Panc1 (cell line): ENCODE measurements around the gene TAS2R10. TPM values are rescaled to one million over a fixed set of nuclear protein-coding genes. Genes with fewer than 3 reads are reported as not detected.

ENCODE experiments used
- ATAC-seq: fragments of 200-7000 bp; cut with Tn5 transposase; 2 replicates; pipeline ENCODE4 v1.9.1; 2020; ENCODE audit warnings: mild to moderate bottlenecking, moderate library complexity
- BruUV-seq: library from RNA; stranded (reverse); fragments of 400-500 nt; replicated peaks from 2 replicates; lab custom pipeline; 2021; lab: Mats Ljungman, UMichigan
- CTCF ChIA-PET: fragments of 300-600 bp; sonication (Branson Sonifier 250); formaldehyde crosslinking; loops from one replicate; lab custom pipeline; 2022; ENCODE audit warnings: antibody characterized with exemption; lab: Charles Lee
- POLR2A ChIA-PET: fragments of 300-600 bp; sonication (Branson Sonifier 250); formaldehyde crosslinking; loops from one replicate; lab custom pipeline; 2022; ENCODE audit warnings: antibody characterized with exemption; lab: Charles Lee
- DNase-seq: peaks from one replicate; pipeline ENCODE4 v3.0.0-alpha.2; 2010; ENCODE audit warnings: low read depth, low spot score
- H3K27ac ChIP-seq: 2 replicates; pipeline ENCODE4 v1.5.1; 2011; ENCODE audit warnings: mild to moderate bottlenecking, low read length, inconsistent platforms
- H3K27me3 ChIP-seq: fragments of 200-500 bp; sonication (Bioruptor generic); 2 replicates; pipeline ENCODE4 v1.6.0; 2014; ENCODE audit warnings: low read length, inconsistent platforms; ENCODE audit not compliant: control insufficient read depth, insufficient read depth
- H3K36me3 ChIP-seq: fragments of 200-500 bp; sonication (Bioruptor generic); 2 replicates; pipeline ENCODE4 v1.5.1; 2014; ENCODE audit warnings: inconsistent platforms, mild to moderate bottlenecking, low read length, moderate library complexity; ENCODE audit not compliant: control insufficient read depth, insufficient read depth
- H3K4me1 ChIP-seq: 2 replicates; pipeline ENCODE4 v1.5.1; 2011; ENCODE audit warnings: inconsistent platforms, mild to moderate bottlenecking, low read length, moderate library complexity; ENCODE audit not compliant: control insufficient read depth, insufficient read depth
- H3K4me3 ChIP-seq, 2 experiments: 2 replicates each; pipeline ENCODE4 v1.5.1; 2011 to 2012; ENCODE audit warnings: low read depth in 2 of 2, low read length in 2 of 2, mild to moderate bottlenecking in 2 of 2, inconsistent platforms in 1 of 2, moderate library complexity in 1 of 2
- H3K9me3 ChIP-seq: fragments of 200-500 bp; sonication (Bioruptor generic); 2 replicates; pipeline ENCODE4 v1.5.1; 2014; ENCODE audit warnings: low read depth, mild to moderate bottlenecking, inconsistent platforms, low read length, moderate library complexity; ENCODE audit not compliant: control insufficient read depth, insufficient read depth
- POLR2AphosphoS5 ChIP-seq: IDR thresholded peaks from 2 replicates; pipeline ENCODE4 v1.6.1; 2012; ENCODE audit warnings: mild to moderate bottlenecking, low read depth, low read length, moderate library complexity
- SIN3A ChIP-seq: IDR thresholded peaks from 2 replicates; pipeline ENCODE4 v1.6.1; 2012; ENCODE audit warnings: low read depth, mild to moderate bottlenecking, low read length, moderate library complexity, borderline replicate concordance; ENCODE audit not compliant: insufficient read depth
- TCF7L2 ChIP-seq: IDR thresholded peaks from 2 replicates; pipeline ENCODE4 v1.6.1; 2011; ENCODE audit warnings: mild to moderate bottlenecking, low read depth, low read length, inconsistent platforms
- in situ Hi-C: cut with HindIII; loops from 2 replicates; pipeline ENCODE4 v1.10.0; 2016; ENCODE audit warnings: low sequenced_read_pairs, low pct_unique_long_range_greater_than_20kb
- intact Hi-C: fragments of 100-400 bp; cut with micrococcal nuclease; formaldehyde crosslinking; loops from one replicate; pipeline ENCODE4 v1.10.0; 2022; ENCODE audit not compliant: unreplicated experiment
- total RNA-seq: library from RNA; stranded (reverse); gene quantifications from one replicate; pipeline ENCODE4 v1.2.1, GENCODE V29; 2021; ENCODE audit not compliant: unreplicated experiment
- TF ChIP-seq, protein P1 (sequence below), 2 experiments: IDR thresholded peaks; 2 replicates each; pipeline ENCODE4 v1.6.1; 2011 to 2012; ENCODE audit warnings: low read depth in 2 of 2, control low read depth in 1 of 2, low read length in 1 of 2, mild to moderate bottlenecking in 1 of 2, moderate library complexity in 1 of 2; ENCODE audit not compliant: insufficient read depth in 1 of 2
- TF ChIP-seq, protein P2 (sequence below): fragments of 450-650 bp; IDR thresholded peaks from 2 replicates; pipeline ENCODE4 v1.5.1; 2017; ENCODE audit warnings: mild to moderate bottlenecking

The TAS2R10 gene
- total RNA-seq, 1 experiment from 2014 or later = 0.23 TPM

DNA sequence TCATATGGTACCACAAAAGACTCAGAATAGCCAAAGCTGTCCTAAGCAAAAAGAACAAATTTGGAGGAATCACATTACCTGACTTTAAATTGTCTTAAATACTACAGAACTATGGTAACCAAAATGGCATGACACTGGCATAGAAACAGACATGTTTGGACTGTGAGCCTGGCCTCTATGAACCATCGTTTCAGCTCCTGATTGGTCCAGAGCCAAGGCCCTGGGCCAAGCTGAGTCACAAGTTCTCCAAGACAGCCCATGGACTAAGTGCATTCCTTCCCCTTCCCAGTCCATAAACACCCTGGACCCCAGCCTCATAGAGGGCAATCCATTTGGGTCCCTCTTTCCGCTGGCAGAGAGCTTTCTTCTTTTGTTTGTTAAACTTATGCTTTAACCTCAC, 35.2 kb upstream of the TAS2R10 start:
- Histone ChIP-seq H3K27ac (no peak overlapping the region), H3K9me3 (no peaks in the 10 kb centered on the region), H3K4me3 (no peak overlapping the region), H3K36me3 (no peaks in the 10 kb centered on the region), H3K4me1 (no peaks in the 10 kb centered on the region), H3K27me3 (no peaks in the 10 kb centered on the region)
- ChIA-PET CTCF (no interaction called here), POLR2A (no interaction called here)
- ATAC-seq (no peak), DNase-seq (no peak)
- no TSS peak for BruUV-seq
- in situ Hi-C loops = no loop called here
- intact Hi-C loops = no loop called here
- TF ChIP-seq, protein P1, sequence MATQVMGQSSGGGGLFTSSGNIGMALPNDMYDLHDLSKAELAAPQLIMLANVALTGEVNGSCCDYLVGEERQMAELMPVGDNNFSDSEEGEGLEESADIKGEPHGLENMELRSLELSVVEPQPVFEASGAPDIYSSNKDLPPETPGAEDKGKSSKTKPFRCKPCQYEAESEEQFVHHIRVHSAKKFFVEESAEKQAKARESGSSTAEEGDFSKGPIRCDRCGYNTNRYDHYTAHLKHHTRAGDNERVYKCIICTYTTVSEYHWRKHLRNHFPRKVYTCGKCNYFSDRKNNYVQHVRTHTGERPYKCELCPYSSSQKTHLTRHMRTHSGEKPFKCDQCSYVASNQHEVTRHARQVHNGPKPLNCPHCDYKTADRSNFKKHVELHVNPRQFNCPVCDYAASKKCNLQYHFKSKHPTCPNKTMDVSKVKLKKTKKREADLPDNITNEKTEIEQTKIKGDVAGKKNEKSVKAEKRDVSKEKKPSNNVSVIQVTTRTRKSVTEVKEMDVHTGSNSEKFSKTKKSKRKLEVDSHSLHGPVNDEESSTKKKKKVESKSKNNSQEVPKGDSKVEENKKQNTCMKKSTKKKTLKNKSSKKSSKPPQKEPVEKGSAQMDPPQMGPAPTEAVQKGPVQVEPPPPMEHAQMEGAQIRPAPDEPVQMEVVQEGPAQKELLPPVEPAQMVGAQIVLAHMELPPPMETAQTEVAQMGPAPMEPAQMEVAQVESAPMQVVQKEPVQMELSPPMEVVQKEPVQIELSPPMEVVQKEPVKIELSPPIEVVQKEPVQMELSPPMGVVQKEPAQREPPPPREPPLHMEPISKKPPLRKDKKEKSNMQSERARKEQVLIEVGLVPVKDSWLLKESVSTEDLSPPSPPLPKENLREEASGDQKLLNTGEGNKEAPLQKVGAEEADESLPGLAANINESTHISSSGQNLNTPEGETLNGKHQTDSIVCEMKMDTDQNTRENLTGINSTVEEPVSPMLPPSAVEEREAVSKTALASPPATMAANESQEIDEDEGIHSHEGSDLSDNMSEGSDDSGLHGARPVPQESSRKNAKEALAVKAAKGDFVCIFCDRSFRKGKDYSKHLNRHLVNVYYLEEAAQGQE (IDR thresholded peaks at IDR 0.05; ENCODE audit: insufficient read depth in 1 of 2, low read depth in 2 of 2, low read length in 1 of 2) = no peak
- TF ChIP-seq TCF7L2 (no peak), SIN3A (no peak), POLR2AphosphoS5 (no peak)
- TF ChIP-seq, protein P2, sequence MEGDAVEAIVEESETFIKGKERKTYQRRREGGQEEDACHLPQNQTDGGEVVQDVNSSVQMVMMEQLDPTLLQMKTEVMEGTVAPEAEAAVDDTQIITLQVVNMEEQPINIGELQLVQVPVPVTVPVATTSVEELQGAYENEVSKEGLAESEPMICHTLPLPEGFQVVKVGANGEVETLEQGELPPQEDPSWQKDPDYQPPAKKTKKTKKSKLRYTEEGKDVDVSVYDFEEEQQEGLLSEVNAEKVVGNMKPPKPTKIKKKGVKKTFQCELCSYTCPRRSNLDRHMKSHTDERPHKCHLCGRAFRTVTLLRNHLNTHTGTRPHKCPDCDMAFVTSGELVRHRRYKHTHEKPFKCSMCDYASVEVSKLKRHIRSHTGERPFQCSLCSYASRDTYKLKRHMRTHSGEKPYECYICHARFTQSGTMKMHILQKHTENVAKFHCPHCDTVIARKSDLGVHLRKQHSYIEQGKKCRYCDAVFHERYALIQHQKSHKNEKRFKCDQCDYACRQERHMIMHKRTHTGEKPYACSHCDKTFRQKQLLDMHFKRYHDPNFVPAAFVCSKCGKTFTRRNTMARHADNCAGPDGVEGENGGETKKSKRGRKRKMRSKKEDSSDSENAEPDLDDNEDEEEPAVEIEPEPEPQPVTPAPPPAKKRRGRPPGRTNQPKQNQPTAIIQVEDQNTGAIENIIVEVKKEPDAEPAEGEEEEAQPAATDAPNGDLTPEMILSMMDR = no peak

DNA sequence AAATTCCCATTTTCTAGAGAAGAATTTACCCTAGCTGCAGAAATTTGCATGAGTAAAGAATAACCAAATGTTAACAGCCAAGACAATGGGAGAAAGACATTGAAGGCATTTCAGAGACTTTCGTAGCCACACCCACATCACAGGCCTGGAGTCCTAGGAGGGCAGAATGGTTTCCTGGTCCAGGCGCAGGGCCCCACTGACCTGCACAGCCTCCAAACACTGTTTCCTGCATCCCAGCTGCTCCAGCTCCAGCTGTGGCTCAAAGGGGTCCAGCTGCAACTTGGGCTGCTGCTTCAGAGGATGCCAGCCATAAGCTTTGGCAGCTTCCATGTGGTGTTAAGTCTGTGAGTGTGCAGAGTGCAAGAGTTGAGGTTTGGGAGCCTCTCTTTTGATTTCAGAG, 29.6 kb upstream of the TAS2R10 start:
- POLR2A ChIA-PET = interaction anchor here (0.6 kb wide), 1 partner anchor 23 kb away, joined by 4 read pairs; no protein-coding TSS in a partner anchor
- in situ Hi-C loops = no loop called here

More for the DNA sequence above, 29.6 kb upstream of the TAS2R10 start:
- CTCF ChIA-PET = no interaction called here
- Histone ChIP-seq H3K27me3 (no peaks in the 10 kb centered on the region), H3K4me3 (no peak overlapping the region), H3K27ac (no peak overlapping the region), H3K36me3 (no peaks in the 10 kb centered on the region), H3K9me3 (no peaks in the 10 kb centered on the region), H3K4me1 (no peaks in the 10 kb centered on the region)
- ATAC-seq = no peak
- DNase-seq = no peak
- no TSS peak for BruUV-seq
- TF ChIP-seq, protein P1 (IDR thresholded peaks at IDR 0.05; ENCODE audit: insufficient read depth in 1 of 2, low read depth in 2 of 2, low read length in 1 of 2) = no peak
- TF ChIP-seq, protein P2 = no peak
- no peak for TF ChIP-seq POLR2AphosphoS5
- intact Hi-C loops = no loop called here
